ENCODE measurements around the gene SH3D19.
A peak's percentile ranks its signal among the peaks of the same experiment; 100 is the strongest.

Gene SH3D19

DNA sequence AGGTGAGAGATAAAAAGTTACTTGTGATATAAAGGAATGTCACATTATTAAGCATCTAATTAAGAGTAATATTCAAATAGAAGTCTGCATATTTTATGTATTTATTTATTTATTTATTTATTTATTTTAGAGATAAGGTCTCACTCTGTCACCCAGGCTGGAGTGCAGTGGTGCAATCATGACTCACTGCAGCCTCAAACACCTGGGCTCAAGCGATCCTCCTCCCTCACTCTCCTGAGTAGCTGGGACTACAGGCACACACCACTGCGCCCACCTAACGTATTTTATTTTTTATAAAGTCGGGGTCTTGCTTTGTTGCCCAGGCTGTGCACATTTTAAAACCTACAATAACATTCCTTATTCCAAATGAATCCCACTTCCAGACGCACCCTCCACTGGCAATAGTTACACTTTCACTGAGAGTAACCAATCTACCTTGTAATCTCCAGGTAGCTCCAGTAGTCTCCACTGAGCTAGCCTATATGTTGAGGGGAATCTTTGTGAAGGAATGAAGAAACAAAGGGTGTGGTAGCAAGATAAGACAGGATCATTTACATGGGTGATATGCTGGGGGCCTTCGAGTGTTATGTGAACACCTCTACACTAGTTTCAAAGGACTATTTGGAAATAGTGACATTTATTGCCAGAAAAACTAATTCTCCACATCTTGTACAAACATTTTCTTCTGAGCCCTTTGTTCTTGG, 11.9 kb downstream of the SH3D19 start:
- peaks cover 4% of the 10 kb centered on the region for H3K4me1 ChIP-seq (ENCODE audit: insufficient read depth, low read length, poor library complexity, severe bottlenecking)
- TF ChIP-seq, protein P1, sequence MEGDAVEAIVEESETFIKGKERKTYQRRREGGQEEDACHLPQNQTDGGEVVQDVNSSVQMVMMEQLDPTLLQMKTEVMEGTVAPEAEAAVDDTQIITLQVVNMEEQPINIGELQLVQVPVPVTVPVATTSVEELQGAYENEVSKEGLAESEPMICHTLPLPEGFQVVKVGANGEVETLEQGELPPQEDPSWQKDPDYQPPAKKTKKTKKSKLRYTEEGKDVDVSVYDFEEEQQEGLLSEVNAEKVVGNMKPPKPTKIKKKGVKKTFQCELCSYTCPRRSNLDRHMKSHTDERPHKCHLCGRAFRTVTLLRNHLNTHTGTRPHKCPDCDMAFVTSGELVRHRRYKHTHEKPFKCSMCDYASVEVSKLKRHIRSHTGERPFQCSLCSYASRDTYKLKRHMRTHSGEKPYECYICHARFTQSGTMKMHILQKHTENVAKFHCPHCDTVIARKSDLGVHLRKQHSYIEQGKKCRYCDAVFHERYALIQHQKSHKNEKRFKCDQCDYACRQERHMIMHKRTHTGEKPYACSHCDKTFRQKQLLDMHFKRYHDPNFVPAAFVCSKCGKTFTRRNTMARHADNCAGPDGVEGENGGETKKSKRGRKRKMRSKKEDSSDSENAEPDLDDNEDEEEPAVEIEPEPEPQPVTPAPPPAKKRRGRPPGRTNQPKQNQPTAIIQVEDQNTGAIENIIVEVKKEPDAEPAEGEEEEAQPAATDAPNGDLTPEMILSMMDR (conservative IDR thresholded peaks at IDR 0.05; ENCODE audit: low read length), result no peak
- no peak overlapping the region for H3K4me2 ChIP-seq (ENCODE audit: low read depth, low read length, poor library complexity, severe bottlenecking)
- H3F3A ChIP-seq (ENCODE audit: low read depth), result no peaks in the 10 kb centered on the region
- no peaks in the 10 kb centered on the region for H4K20me1 ChIP-seq (ENCODE audit: insufficient read depth, low read length, poor library complexity, severe bottlenecking)
- no peaks in the 10 kb centered on the region for H3K27me3 ChIP-seq (ENCODE audit: insufficient read depth, low read length, poor library complexity, severe bottlenecking)
- no peaks in the 10 kb centered on the region for H3K9me2 ChIP-seq (replicated peaks; ENCODE audit: low read depth, low read length)
- H3K36me3 ChIP-seq (ENCODE audit: insufficient read depth, low read length), result no peaks in the 10 kb centered on the region
- H3K9me3 ChIP-seq (ENCODE audit: insufficient read depth, low read depth, low read length), result no peaks in the 10 kb centered on the region
- H3K79me2 ChIP-seq (ENCODE audit: insufficient read depth, low read length), result no peaks in the 10 kb centered on the region
- no peak overlapping the region; the same call in 1 of the 2 replicates for H2AFZ ChIP-seq (ENCODE audit: low read length)
- no peak overlapping the region for H3K9ac ChIP-seq (ENCODE audit: low read depth, low read length, poor library complexity, severe bottlenecking)
- H3K4me3 ChIP-seq (ENCODE audit: low read length, poor library complexity, severe bottlenecking), result no peak overlapping the region

DNA sequence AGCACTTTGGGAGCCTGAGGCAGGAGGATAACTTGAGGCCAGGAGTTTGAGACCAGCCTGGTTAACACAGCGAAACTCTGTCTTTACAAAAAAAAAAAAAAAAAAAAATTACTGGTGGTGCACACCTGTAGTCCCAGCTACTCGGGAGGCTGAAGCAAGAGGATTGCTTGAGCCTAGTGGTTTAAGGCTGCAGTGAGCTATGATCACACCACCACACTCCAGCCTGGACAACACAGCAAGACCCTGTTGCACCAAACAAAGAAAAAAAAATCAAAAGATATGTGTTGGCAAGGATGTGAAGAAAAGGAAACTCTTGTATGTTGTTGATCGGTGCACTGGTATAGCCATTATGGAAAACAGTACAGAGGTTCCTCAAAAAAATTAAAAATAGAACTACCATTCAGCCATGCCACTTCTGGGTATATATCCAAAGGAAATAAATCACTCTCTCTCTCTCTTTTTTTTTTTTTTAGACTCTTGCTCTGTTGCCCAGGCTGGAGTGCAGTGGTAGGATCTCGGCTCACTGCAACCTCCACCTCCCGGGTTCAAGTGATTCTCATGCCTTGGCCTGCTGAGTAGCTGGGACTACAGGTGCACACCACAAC, 15.2 kb downstream of the SH3D19 start:
- no peaks in the 10 kb centered on the region for H3K36me3 ChIP-seq (ENCODE audit: insufficient read depth, low read length)
- H3K4me1 ChIP-seq (ENCODE audit: insufficient read depth, low read length, poor library complexity, severe bottlenecking), result peaks cover 4% of the 10 kb centered on the region
- H3K9me3 ChIP-seq (ENCODE audit: insufficient read depth, low read depth, low read length), result no peaks in the 10 kb centered on the region
- H2AFZ ChIP-seq (ENCODE audit: low read length), result no peak overlapping the region
- no peaks in the 10 kb centered on the region for H3K79me2 ChIP-seq (ENCODE audit: insufficient read depth, low read length)
- no peak overlapping the region for H3K9ac ChIP-seq (ENCODE audit: low read depth, low read length, poor library complexity, severe bottlenecking)
- H4K20me1 ChIP-seq (ENCODE audit: insufficient read depth, low read length, poor library complexity, severe bottlenecking), result no peaks in the 10 kb centered on the region
- H3K9me2 ChIP-seq (replicated peaks; ENCODE audit: low read depth, low read length), result no peaks in the 10 kb centered on the region
- no peaks in the 10 kb centered on the region for H3F3A ChIP-seq (ENCODE audit: low read depth)
- TF ChIP-seq, protein P1 (conservative IDR thresholded peaks at IDR 0.05; ENCODE audit: low read length), result no peak
- no peak for TF ChIP-seq EZH2phosphoT487 (IDR thresholded peaks at IDR 0.05; ENCODE audit: borderline replicate concordance)
- no peaks in the 10 kb centered on the region for H3K27me3 ChIP-seq (ENCODE audit: insufficient read depth, low read length, poor library complexity, severe bottlenecking)
- H3K4me2 ChIP-seq (ENCODE audit: low read depth, low read length, poor library complexity, severe bottlenecking), result no peak overlapping the region
- H3K4me3 ChIP-seq (ENCODE audit: low read length, poor library complexity, severe bottlenecking), result no peak overlapping the region

DNA sequence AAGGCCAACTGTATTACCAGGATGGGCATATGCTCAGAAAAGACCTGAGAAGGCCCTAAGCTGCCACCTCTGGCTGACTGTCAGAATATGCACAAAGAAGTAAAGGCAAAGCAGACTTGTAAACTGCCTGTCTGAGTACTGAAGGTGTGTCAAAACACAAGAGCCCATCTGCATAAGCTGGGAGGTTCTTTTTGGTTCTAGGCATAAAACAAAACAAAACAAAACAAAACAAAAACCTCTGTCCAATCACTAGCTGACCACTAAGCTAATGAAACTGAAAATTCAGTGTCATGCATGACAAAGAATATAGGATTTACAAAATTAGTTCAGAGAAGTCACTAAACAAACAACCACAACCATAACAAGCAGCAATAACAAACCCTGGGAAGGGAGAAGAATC, 20.6 kb downstream of the SH3D19 start:
- Histone ChIP-seq H3K79me2 (ENCODE audit: insufficient read depth, low read length) (no peaks in the 10 kb centered on the region), H3K9me3 (ENCODE audit: insufficient read depth, low read depth, low read length) (no peaks in the 10 kb centered on the region), H3F3A (ENCODE audit: low read depth) (no peaks in the 10 kb centered on the region), H3K9ac (ENCODE audit: low read depth, low read length, poor library complexity, severe bottlenecking) (no peak overlapping the region), H2AFZ (ENCODE audit: low read length) (0 out of 2 replicates have a peak overlapping the region, but pooled peaks have one; percentile 9), H3K4me3 (ENCODE audit: low read length, poor library complexity, severe bottlenecking) (no peak overlapping the region), H3K27me3 (ENCODE audit: insufficient read depth, low read length, poor library complexity, severe bottlenecking) (no peaks in the 10 kb centered on the region), H4K20me1 (ENCODE audit: insufficient read depth, low read length, poor library complexity, severe bottlenecking) (no peaks in the 10 kb centered on the region), H3K4me2 (ENCODE audit: low read depth, low read length, poor library complexity, severe bottlenecking) (no peak overlapping the region), H3K4me1 (ENCODE audit: insufficient read depth, low read length, poor library complexity, severe bottlenecking) (no peaks in the 10 kb centered on the region), H3K36me3 (ENCODE audit: insufficient read depth, low read length) (no peaks in the 10 kb centered on the region), H3K9me2 (replicated peaks; ENCODE audit: low read depth, low read length) (no peaks in the 10 kb centered on the region)
- TF ChIP-seq, protein P1 (conservative IDR thresholded peaks at IDR 0.05; ENCODE audit: low read length), result no peak
- TF ChIP-seq EZH2phosphoT487 (IDR thresholded peaks at IDR 0.05; ENCODE audit: borderline replicate concordance), result no peak

Data from Loucy (cell line).